HK-2 (cell line): ENCODE data around the gene KCNJ1.

Experiments used
- DNase-seq: peaks from one replicate; pipeline ENCODE4 v3.0.0-alpha.2; 2018; ENCODE audit not compliant: unreplicated experiment

The KCNJ1 gene

DNA sequence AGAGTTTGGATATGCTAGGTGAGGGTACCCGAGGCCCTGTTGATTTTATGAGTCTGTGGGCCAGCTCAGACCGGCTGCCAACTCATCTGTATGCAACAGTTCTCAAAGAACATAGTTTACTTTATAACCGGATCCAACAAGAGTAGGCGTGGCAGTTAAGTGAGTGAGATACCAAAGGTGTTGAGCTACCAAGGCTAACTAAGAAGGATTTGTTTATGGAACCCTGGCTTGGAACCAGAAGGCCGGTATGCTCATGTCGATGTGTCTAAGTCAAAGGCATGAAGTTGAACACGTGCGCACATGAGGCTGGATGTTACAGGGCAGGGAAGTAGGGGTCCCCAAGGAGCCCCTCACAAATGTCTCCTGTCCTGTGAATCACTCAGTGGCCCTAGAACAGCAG, at the start of gene KCNJ1:
TSS of gene KCNJ1 (minus strand) at position 20 of the 400 bp plus-strand sequence. CDS start 27,053 bp downstream, outside the sequence.
- DNase-seq: no peak

DNA sequence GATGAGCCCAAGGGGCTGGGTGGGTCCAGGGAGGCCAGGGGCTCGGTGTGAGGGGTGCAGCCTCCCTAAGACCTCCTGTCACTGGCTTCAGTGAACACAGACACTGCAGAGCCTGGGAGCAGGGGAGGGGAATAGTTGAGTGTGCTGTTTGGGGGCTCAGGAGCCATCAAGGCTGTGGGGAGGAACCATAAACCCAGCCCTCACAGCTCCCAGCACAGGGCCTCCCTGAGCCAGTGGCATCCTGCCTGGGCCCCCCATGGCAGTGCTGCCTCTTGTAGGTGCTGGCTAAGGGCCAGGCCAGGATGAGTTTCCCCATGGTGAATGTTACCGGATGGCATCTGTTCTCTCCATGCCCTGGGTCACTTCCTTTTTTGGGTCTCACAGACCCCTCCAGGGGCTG, 49.6 kb upstream of the KCNJ1 start:
- DNase-seq: no peak

DNA sequence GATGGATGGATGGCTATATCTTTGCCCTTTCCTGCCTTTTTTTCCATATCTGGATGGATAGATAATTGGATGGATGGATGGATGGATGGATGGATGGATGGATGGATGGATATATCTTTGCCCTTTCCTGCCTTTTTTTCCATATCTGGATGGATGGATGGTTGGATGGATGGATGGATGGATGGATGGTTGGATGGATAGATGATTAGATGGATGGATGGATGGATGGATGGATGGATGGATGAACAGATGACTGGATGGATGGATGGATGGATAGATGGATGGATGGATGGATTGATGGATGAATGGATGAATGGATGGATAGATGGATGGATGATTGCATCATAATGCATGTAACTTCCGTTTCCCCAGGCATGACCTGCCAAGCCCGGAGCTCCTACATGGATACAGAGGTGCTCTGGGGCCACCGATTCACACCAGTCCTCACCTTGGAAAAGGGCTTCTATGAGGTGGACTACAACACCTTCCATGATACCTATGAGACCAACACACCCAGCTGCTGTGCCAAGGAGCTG, 49.0 kb upstream of the KCNJ1 start:
- DNase-seq: no peak

DNA sequence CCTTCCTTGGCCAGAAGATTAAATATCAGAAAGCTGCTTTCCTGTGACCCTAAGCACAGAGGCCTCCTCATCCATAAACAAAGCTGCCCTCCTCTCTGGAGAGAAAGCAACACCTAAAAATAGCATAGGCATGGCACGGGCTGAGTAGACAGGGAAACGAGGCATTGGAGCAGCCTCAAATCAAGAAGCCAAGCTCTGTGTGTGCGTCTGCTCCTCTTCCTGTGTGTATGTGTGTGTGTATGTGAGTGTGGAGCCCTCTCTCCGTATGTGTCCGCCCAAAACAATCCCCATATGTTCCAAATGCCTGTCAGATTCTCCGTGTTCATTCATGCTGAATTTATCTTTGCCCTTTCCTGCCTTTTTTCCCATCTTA, 48.0 kb upstream of the KCNJ1 start:
- DNase-seq: no peak

DNA sequence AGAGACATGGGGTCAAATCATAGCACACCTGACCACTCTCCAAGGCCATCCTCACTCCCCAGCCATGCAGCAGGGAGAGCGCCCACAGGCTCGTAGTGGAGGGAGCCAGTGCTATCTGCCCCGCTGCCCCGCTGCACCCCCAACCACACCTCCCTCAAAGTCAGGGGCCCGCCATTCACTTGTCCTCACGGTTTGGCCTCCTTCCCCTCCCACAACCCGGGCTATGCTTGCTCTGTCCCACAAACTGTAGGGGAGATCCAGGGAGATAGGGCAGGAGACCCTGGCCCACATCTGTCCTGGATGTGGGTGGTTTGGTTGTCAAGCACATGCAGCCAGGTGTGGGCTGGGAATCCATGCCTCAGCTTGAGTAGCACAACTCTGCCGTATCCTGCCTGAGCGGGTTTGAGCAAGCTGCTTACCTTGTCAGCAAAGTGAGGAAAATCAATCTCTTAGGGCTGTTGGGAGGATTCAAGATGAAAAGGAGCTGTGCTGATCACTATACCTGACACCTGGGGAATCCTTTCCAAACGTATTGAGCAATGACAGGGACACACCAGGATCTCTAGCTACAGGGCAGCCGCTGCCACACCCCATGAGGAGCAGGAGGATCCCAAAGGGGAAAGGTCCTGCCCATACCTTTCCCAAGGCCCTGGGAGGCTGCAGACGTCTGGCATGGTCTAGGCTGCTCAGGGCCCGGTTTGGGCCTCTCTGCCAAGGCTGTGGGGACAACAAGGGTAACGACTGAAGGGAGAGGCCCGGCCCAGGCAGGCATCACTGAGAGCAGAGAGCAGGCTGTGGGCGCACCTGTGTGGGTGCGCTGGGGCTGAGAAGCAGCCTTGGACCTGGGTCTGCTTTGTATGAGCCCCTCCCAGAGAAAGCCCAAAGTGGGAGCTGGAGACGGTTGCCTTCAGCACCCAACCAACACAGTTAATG, 47.4 kb upstream of the KCNJ1 start:
- no peak for DNase-seq

DNA sequence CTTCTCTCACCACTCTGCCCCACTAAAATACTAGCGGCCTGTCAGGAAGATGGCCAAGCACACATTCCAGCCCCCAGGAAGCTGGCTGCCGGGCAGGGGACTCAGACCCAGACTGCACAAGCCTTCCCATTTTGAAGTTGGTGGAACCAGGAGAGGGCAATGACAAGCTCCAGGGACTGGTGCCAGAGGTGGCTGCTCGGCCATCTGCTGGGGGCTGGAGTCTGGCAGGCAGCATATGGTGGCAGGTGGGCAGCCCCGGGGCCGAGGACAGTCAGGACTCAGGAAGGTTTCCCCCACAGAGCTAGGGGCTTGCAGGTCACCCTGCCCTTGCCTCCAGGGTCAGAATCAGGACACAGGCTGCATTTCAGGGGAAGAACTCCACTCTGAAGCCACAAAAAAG, 46.7 kb upstream of the KCNJ1 start:
- DNase-seq: no peak

DNA sequence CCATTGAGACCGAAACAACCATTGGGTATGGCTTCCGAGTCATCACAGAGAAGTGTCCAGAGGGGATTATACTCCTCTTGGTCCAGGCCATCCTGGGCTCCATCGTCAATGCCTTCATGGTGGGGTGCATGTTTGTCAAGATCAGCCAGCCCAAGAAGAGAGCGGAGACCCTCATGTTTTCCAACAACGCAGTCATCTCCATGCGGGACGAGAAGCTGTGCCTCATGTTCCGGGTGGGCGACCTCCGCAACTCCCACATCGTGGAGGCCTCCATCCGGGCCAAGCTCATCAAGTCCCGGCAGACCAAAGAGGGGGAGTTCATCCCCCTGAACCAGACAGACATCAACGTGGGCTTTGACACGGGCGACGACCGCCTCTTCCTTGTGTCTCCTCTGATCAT, 44.6 kb upstream of the KCNJ1 start:
- no peak for DNase-seq

DNA sequence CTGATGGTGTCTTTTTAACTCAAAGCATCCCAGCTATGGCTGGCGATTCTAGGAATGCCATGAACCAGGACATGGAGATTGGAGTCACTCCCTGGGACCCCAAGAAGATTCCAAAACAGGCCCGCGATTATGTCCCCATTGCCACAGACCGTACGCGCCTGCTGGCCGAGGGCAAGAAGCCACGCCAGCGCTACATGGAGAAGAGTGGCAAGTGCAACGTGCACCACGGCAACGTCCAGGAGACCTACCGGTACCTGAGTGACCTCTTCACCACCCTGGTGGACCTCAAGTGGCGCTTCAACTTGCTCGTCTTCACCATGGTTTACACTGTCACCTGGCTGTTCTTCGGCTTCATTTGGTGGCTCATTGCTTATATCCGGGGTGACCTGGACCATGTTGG, 44.1 kb upstream of the KCNJ1 start:
- DNase-seq: no peak

DNA sequence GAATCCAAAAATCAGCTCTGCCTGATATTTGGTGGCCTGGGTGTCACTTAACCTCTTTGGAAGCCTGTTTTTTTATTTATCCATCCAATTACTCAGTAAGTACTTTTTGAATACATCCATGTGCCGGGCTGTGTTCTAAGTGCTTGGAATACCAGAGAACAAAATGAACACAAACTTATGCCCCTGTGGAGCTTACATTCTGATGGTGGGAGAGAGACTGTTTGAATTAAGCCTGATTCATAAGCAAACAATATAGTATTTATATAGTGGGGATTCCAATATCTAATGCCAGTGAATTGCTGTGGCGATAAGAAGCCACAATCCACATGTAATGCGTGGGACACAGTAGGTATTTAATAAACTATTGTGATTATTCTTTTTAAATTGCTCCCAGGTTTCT, 43.5 kb upstream of the KCNJ1 start:
- no peak for DNase-seq

DNA sequence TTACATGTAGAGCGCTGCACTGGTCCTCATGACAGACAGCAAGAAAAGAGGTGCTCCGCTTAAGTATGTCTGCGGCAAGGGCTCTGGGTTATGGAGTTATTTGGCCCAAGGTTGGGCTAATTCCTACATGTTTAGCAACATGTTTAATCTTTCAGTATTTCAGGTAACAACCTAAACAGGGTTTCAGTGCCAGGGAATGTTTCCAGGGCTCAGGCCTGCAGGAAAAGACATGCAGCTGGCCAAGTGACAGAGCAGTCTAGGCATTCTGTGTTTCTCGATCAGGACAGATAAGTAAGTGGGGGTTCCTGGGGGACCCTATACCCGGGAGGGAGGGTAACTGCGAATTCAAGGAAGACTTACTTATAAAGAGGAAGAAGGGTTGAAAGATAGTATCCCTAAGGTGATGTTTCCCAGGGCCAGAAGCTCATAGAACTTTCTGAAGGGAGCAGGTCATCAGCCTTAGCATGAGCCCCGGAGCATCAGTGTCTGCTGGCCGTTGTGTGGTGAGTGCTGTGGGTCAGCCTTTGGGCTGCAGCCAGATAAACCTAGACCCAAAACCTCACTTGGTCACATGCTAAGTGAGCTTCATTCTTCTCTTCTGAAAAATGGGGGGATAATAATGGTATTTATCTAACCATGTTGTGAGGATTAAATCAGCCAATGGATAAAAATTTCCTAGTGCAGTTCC, 42.5 kb upstream of the KCNJ1 start:
- no peak for DNase-seq

DNA sequence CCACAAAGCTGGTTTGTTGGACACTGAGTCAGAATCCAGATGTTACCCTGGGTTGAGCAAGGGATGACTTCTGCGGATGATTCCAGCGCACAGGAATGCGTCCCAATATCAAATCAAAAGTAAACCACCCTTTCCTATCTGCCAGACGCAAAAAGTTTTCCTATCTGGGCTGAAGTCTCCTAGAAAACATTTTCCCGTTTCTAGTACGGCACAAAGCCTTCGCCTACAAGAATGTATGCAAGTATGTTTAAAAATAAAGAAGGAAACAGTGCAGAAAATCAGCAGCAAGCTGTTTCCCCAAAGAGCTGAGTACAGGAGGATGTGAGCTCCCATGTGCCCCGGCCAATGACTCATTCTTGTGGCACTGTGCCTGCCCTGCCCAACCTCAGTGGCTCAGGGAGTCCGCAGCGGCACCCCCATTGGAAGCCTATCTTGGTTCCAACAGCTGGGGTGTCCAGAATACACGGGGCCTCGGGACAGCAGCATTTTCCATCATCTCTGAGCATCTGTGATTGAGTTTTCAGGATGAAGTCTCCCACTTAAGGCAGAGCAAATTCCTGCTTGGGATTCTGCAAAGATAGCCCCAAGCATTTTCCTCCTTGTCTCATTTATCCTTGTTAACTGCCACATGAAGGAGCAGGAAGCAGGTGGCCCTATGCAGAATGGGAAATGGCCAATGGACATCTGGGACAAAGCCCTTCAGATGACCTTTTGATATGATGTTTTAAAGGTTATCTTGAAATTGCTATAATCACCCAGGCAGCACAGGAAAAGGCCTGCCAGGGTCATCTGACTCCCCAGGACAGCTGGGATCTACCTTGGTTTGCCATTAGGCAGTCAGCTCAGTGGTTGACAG, 41.5 kb upstream of the KCNJ1 start:
- no peak for DNase-seq

DNA sequence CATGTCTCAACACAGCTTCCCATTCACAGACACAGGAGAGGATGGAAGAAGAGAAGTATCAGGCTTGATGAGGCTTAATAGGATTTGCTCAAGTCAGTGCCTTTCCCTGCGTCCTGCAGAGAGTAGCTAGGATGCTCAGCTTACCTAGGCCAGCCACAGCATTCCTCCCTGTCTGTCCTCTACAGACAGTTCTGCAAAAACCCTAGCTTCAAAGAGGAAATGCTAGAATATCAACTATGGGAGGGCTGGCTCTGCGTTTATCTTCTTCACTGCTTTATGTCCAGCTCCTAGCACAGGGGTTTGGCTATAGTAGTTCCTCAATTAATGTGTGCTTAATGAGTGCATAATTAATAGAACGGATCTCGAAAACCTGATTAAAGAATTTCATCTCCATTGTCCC, 40.5 kb upstream of the KCNJ1 start:
- no peak for DNase-seq

DNA sequence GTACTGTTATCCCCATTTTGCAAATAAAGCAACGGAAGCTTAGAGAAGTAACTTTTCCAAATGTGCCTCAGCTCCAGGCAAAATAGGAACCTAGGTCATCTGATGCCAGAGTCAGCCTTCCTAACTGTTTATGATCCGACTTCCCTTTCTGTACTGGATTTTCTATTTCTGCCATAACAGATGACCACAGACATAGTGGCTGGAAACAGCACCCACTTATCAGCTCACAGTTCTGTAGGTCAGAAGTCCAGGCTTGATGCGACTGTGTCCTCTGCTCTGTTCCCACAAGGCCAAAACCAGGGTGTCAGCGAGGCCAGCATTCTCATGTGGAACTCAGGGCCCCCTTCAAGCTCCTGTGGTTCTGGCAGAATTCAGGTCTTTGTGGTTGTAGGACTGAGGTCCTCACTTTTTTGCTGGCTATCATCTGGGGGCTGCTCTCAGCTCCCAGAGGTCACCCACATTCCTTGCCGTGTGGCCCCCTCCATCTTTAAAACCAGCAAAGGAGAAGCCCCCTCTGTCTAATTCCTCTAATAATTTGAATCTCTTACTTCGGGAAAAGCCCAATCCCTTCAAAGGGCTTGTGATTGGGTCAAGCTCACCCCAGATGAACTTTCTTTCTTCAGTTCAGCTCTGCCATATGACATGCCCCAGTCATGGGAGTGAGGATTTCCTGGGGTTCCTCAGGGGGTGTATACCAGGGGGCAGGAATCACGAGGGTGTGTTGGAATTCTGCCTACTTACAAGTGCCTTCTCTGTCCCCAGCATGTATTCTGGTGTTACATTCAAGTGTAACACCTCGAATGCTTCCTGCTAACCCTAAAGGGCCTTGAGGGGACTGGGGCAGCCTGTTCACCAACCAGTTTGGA, 39.3 kb upstream of the KCNJ1 start:
- no peak for DNase-seq

DNA sequence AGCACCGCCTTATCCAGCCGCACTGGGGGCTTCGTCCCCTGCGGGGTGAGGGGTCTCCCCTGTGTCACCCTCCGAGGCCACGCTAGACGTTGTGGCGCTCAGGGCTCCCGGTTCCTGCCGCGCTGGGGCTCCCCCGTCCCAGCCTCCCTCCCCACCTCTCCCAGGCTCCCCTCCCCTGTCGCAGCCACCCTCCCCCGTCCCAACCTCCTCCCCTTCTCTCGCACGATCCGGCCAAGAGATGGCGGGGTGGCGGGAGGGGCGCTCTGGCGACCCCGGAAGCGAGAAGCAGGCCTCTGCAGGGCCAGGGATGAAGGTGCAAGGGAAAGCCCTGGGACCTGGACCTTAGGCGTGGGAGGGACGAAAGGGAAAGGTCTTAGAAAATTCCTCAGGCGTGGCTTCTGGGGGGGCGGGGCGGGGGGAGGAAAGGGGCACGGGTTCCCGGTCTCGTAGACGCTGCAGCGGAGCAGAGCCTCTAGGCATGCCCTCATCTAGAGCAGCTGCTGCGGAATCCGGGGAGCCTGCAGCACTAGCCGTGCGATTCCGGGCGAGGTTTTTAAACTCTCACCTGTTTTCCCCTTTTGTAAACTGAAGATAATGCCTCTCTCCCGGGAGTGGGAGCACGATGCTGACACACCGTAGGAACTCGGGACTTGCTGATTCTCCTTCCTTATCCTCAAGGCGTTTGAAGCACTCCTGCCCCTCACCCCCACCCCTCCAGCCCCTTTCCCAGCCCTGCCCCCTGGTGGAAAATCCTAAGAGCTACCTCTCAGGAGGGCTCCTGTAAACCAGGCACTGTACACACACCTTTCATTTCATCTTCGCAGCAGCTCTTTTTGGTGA, 38.5 kb upstream of the KCNJ1 start:
- peak; percentile 53 for DNase-seq

DNA sequence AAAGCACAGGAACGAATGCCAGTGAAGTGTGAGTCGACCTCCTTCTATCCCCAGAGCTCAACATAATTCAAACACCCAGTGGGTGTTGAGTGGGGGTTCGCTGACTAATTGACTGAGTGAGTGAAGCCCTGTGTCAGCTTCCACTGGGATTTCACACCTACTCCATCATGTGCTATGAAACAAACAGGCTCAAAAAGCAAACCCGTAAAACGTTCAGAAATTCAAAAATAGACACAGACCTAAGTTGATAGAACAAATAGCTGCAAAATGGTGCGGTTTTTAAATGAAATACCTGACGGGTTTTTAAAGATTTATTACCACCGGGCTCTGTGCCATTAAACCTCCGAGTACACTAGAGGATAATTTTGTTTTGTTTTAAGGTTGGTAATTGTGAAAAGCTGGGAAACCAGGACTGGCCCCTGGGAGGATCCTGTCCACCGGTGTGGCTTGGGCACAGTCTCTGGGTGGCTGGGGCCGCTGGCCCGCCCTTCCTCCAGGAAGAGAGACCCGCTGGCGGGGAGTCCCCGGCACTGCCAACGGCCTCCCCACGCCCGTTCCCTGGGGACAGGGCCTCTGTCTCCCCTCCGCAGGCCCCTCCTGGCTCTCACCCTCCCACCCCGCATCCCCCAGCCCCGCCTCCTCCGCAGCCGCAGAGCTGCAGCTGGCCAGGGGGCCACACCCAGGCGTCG, 37.7 kb upstream of the KCNJ1 start:
- no peak for DNase-seq

DNA sequence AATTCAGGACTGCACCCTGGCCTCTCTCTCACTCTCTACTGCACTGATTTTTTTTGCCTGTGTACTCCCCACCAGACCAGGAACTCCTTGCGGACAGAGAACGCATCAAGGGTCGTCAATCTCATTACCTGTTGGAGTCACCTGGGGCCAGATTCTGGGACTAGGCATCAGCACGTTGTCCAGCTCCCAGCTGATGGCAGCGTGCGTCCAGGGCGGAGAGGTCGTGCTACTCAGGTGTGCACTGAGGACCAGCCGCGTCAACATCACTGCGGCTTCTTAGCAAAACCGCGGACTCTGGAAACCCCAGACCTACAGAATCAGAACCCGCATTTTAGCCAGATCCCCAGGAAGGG, 37.2 kb upstream of the KCNJ1 start:
- no peak for DNase-seq

DNA sequence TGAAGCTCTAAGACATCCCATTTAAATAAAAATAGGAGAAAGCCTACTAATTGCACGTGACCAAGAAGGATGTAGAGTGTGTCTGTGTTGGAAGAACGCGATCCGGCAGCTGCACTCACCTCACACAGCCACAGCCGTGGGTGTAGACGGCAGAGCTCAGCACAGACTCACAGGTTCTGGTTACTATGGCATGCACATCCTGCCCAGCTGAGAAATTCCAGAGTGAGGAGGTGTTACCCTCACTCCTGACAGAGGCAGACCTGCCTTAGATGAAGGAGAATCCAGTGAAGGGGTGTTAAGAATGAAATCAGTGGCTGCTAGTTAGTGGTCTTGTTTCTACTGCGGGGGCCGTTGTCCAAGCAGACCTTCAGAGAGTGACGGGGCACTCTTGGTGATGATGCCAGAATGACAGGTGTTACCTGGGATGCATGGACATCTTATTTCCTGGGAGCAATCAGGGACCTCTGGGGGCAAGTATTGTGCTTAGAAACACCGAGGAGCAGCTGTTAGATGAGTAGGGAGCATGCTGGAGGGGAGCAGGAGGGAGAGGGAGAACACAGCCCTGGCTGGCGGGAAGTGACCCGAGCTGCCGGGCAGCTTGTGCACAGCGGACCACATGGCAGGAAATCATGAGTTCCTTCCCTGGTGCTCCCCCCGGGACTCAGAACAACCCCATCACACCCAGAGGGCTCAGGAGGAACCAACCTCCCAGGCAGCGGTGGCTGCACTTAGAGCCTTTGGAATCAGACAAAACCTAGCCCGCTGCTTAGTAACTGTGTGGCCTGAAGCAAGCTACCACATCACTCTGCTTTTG, 36.4 kb upstream of the KCNJ1 start:
- peak; percentile 47 for DNase-seq

DNA sequence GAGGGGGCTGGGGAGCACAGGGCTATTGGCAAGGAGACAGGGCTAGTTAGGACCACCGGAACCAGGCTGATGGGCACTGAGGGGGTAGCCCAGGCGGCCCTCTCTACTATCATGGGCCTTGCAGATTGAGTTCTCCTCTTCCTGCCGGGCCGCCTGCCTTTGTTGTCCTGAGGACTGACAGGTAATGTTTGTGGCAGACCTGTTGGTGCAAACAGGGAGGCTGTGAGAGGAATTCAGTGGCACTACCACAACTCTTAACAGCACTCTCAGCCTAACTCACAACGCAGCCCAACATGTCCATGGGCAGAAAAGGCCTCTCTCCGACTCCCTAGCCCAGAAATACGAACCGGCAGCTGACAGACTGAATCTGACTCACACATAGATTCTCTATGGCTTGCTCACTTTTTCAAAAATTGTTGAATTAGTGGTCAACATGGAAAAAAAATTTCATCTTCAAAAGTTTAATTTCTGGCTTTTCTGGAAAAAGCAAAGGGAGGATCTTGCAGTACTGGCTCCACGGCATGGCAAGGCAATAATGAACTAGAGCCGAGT, 35.5 kb upstream of the KCNJ1 start:
- DNase-seq: no peak
